Fibroblast of lung (primary cell): ENCODE data around the gene SIVA1. TPM values are rescaled to one million over a fixed set of nuclear protein-coding genes. Genes with fewer than 3 reads are reported as not detected.

Experiments used
- DNase-seq, 2 donors: peaks; one replicate each; pipeline versions ENCODE4 v3.0.0 to v3.0.0-alpha.2; 2010; ENCODE audit warnings: low read depth in 2 of 2
- H2AFZ ChIP-seq: 2 replicates; pipeline ENCODE4 v1.5.1; 2012; ENCODE audit warnings: low read length, control low read depth, inconsistent platforms
- H3K27ac ChIP-seq: 2 replicates; pipeline ENCODE4 v1.5.1; 2011; ENCODE audit warnings: low read length, control low read depth; ENCODE audit not compliant: insufficient read depth
- H3K27me3 ChIP-seq: 2 replicates; pipeline ENCODE4 v1.5.1; 2011; ENCODE audit warnings: mild to moderate bottlenecking, low read length; ENCODE audit not compliant: control insufficient read depth, insufficient read depth
- H3K36me3 ChIP-seq: 2 replicates; pipeline ENCODE4 v1.5.1; 2011; ENCODE audit warnings: low read length; ENCODE audit not compliant: control insufficient read depth, insufficient read depth
- H3K4me1 ChIP-seq: 2 replicates; pipeline ENCODE4 v1.5.1; 2011; ENCODE audit warnings: low read length; ENCODE audit not compliant: control insufficient read depth, insufficient read depth; ENCODE audit errors: extremely low read depth
- H3K4me2 ChIP-seq: 2 replicates; pipeline ENCODE4 v1.5.1; 2011; ENCODE audit warnings: low read length, control low read depth; ENCODE audit not compliant: insufficient read depth; ENCODE audit errors: extremely low read depth
- H3K4me3 ChIP-seq, 4 experiments: fragments of 200-600 bp in 1 of 4; sonication (generic) in 1 of 4; replicated peaks in 1 of 4; 2 replicates each; pipeline ENCODE4 v1.5.1; 2011 to 2016; ENCODE audit warnings: low read length in 4 of 4, low read depth in 3 of 4, mild to moderate bottlenecking in 3 of 4, control low read depth in 2 of 4, inconsistent platforms in 1 of 4, mixed read lengths in 1 of 4; ENCODE audit not compliant: insufficient read depth in 1 of 4; ENCODE audit errors: control extremely low read depth in 1 of 4
- H3K79me2 ChIP-seq: 2 replicates; pipeline ENCODE4 v1.5.1; 2012; ENCODE audit warnings: mild to moderate bottlenecking, low read length, inconsistent platforms; ENCODE audit not compliant: control insufficient read depth, insufficient read depth
- H3K9ac ChIP-seq: 2 replicates; pipeline ENCODE4 v1.5.1; 2011; ENCODE audit warnings: mild to moderate bottlenecking, low read length, control low read depth; ENCODE audit not compliant: insufficient read depth
- H3K9me3 ChIP-seq: 2 replicates; pipeline ENCODE4 v1.5.1; 2012; ENCODE audit warnings: low read depth, low read length; ENCODE audit not compliant: control insufficient read depth, insufficient read depth
- H4K20me1 ChIP-seq: 2 replicates; pipeline ENCODE4 v1.5.1; 2011; ENCODE audit warnings: low read length; ENCODE audit not compliant: control insufficient read depth, insufficient read depth; ENCODE audit errors: extremely low read depth
- EZH2 ChIP-seq: IDR thresholded peaks from 2 replicates; pipeline ENCODE4 v1.5.1; 2012; ENCODE audit warnings: low read length, control low read depth, mild to moderate bottlenecking; ENCODE audit errors: missing control alignments
- polyA plus RNA-seq, 2 donors: library from polyadenylated mRNA; depleted of rRNA in 1 of 2; stranded (reverse) in 1 of 2; unstranded in 1 of 2; fragments of >200 nt; gene quantifications; 2 replicates each; pipeline ENCODE4 v1.2.1, GENCODE V29; 2011 to 2012; ENCODE audit warnings: missing spikeins in 1 of 2
- total RNA-seq: library from RNA; depleted of rRNA; stranded (reverse); fragments of >200 nt; gene quantifications from 2 replicates; pipeline ENCODE4 v1.2.1, GENCODE V29; 2014
- TF ChIP-seq, protein P1 (sequence below), 2 donors: IDR thresholded peaks in 1 of 2; conservative IDR thresholded peaks in 1 of 2; 1 replicate in 1 of 2; 2 replicates in 1 of 2; pipeline ENCODE4 v1.5.1; 2011 to 2012; ENCODE audit warnings: low read length in 2 of 2, control low read depth in 1 of 2, inconsistent platforms in 1 of 2, low read depth in 1 of 2, mild to moderate bottlenecking in 1 of 2

SIVA1 gene
- total and polyA plus RNA-seq, 2 donors (not counting 1 experiment from before 2014, with no cell fraction given), result 26.1 to 65.1 TPM

GRCh38 chr14:104781271-104782077, 28.5 kb downstream of the SIVA1 start:
- TF ChIP-seq EZH2, result no peak
- TF ChIP-seq, protein P1, sequence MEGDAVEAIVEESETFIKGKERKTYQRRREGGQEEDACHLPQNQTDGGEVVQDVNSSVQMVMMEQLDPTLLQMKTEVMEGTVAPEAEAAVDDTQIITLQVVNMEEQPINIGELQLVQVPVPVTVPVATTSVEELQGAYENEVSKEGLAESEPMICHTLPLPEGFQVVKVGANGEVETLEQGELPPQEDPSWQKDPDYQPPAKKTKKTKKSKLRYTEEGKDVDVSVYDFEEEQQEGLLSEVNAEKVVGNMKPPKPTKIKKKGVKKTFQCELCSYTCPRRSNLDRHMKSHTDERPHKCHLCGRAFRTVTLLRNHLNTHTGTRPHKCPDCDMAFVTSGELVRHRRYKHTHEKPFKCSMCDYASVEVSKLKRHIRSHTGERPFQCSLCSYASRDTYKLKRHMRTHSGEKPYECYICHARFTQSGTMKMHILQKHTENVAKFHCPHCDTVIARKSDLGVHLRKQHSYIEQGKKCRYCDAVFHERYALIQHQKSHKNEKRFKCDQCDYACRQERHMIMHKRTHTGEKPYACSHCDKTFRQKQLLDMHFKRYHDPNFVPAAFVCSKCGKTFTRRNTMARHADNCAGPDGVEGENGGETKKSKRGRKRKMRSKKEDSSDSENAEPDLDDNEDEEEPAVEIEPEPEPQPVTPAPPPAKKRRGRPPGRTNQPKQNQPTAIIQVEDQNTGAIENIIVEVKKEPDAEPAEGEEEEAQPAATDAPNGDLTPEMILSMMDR (conservative IDR thresholded peaks at IDR 0.05 in 1 of 2, IDR thresholded peaks at IDR 0.05 in 1 of 2; ENCODE audit: low read depth in 1 of 2, low read length in 2 of 2), result no peak
- H4K20me1 ChIP-seq, result no peaks in the 10 kb centered on the region

DNA sequence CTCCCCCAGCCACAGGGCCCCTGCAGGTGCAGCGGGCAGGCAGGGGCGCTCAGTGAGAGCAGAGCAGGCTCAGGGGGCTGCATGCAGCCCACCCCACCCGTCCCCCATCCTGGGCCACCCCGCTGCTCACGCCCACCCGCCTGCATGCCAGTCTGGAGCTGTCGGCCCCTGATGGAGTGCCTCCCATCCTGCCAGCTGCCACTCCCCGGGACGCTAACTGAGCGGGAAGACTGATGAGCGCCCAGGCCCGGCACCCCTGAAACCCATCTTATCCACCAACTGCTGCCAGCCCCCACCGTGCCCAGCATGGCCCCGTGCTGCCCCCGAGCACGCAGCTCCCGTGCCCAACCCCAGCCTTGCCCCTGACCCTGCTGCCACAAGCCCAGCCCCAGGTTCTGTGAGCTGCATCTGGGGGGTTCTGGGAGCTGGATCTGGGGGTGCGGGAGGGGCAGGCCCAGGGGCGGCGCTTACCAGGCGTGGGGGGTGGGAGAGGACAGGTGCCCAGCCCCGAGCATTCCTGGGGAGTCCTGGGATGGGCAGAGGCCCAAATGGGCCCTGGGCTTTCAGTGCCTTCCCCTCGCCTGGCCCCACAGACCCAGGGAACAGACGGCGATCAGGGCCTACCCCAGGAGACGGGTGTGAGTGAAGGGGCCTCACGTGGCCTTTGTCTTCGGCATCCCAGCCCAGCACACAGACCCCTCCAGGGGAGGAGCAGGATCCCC, 29.3 kb downstream of the SIVA1 start:
- no peak for DNase-seq
- no peaks in the 10 kb centered on the region for H3K9me3 ChIP-seq
- TF ChIP-seq, protein P1 (conservative IDR thresholded peaks at IDR 0.05 in 1 of 2, IDR thresholded peaks at IDR 0.05 in 1 of 2; ENCODE audit: low read depth in 1 of 2, low read length in 2 of 2), result no peak
- no peak for TF ChIP-seq EZH2
- no peaks in the 10 kb centered on the region for H3K27me3 ChIP-seq
- no peak overlapping the region for H3K4me3 ChIP-seq
- peaks cover 5% of the 10 kb centered on the region for H3K36me3 ChIP-seq
- H3K79me2 ChIP-seq, result no peaks in the 10 kb centered on the region
- no peaks in the 10 kb centered on the region for H4K20me1 ChIP-seq
- no peak overlapping the region for H3K27ac ChIP-seq
- no peak overlapping the region for H3K4me2 ChIP-seq
- H3K9ac ChIP-seq, result no peak overlapping the region
- no peaks in the 10 kb centered on the region for H3K4me1 ChIP-seq
- no peak overlapping the region for H2AFZ ChIP-seq

More at GRCh38 chr14:104781271-104782077, 28.5 kb downstream of the SIVA1 start:
- Histone ChIP-seq H3K27ac (no peak overlapping the region), H3K4me2 (no peak overlapping the region), H3K4me3 (no peak overlapping the region), H3K9ac (no peak overlapping the region), H3K36me3 (peaks cover 9% of the 10 kb centered on the region), H2AFZ (no peak overlapping the region), H3K9me3 (no peaks in the 10 kb centered on the region), H3K4me1 (no peaks in the 10 kb centered on the region), H3K79me2 (no peaks in the 10 kb centered on the region), H3K27me3 (no peaks in the 10 kb centered on the region)
- no peak for DNase-seq

- H3K4me3 ChIP-seq, result no peak overlapping the region
- no peak overlapping the region for H3K27ac ChIP-seq
- TF ChIP-seq EZH2, result no peak
- TF ChIP-seq, protein P1 (conservative IDR thresholded peaks at IDR 0.05 in 1 of 2, IDR thresholded peaks at IDR 0.05 in 1 of 2; ENCODE audit: low read depth in 1 of 2, low read length in 2 of 2), result no peak
- no peak overlapping the region for H3K4me2 ChIP-seq
- no peaks in the 10 kb centered on the region for H3K9me3 ChIP-seq
- no peak overlapping the region for H2AFZ ChIP-seq
- no peaks in the 10 kb centered on the region for H3K4me1 ChIP-seq
- H4K20me1 ChIP-seq, result no peaks in the 10 kb centered on the region
- no peaks in the 10 kb centered on the region for H3K27me3 ChIP-seq
- no peak for DNase-seq
- no peak overlapping the region for H3K9ac ChIP-seq
- peaks cover 3% of the 10 kb centered on the region for H3K36me3 ChIP-seq
- H3K79me2 ChIP-seq, result no peaks in the 10 kb centered on the region
Observed at GRCh38 chr14:104782808-104783139, 29.8 kb downstream of the SIVA1 start.
